GM12878 (cell line): ENCODE measurements around the gene TRABD.

ENCODE experiments used
- GABPA ChIP-seq: IDR thresholded peaks from 2 replicates; pipeline ENCODE4 v1.6.1; 2014; ENCODE audit warnings: antibody characterized with exemption, low read depth, mild to moderate bottlenecking, inconsistent platforms
- TF ChIP-seq, protein P1 (sequence below): IDR thresholded peaks from 2 replicates; pipeline ENCODE4 v1.6.1; 2011; ENCODE audit warnings: low read depth, mild to moderate bottlenecking, low read length, moderate library complexity, borderline replicate concordance; ENCODE audit errors: extremely low read depth
- TF ChIP-seq, protein P2 (sequence below): IDR thresholded peaks from 2 replicates; pipeline ENCODE4 v1.6.1; 2012; ENCODE audit warnings: low read depth, low read length, improper control_type of control experiment

- TF ChIP-seq, protein P1, sequence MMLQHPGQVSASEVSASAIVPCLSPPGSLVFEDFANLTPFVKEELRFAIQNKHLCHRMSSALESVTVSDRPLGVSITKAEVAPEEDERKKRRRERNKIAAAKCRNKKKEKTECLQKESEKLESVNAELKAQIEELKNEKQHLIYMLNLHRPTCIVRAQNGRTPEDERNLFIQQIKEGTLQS, result no peak
- TF ChIP-seq GABPA, result no peak
- TF ChIP-seq, protein P2, sequence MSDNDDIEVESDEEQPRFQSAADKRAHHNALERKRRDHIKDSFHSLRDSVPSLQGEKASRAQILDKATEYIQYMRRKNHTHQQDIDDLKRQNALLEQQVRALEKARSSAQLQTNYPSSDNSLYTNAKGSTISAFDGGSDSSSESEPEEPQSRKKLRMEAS, result no peak
Observed at GRCh38 chr22:50248196-50249081, 62.7 kb downstream of the TRABD start.
